ENCODE results near the gene KLHDC4. TPM values are rescaled to one million over a fixed set of nuclear protein-coding genes. Genes with fewer than 3 reads are reported as not detected.

Gene KLHDC4
- total and polyA plus RNA-seq, 4 donors, result 8.2 to 27.6 (median 14.2) TPM

DNA sequence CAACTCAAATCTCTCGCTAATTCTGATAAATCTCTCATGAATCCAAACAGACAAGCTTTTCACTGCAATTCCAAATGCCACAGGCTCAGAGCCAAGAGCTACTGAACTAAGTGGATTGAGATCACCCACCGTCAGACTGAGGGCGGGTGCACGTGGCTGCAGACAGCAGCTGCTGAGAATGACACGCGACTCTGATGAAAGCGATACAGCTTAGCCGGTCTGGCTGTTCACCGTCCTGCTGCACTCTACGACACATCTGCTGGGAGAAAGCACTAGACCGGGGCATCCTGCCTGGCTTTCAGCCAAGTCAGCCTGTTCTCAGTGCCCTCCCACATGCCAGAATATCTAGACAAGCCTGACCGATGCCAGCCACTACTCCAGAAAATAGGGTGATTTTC lies 42.6 kb downstream of the KLHDC4 start:
- WGBS, result 78% methylated on average over 12 of the region's 12 CpGs
- no peak overlapping the region for H3K27ac ChIP-seq (ENCODE audit: low read depth in 1 of 2, low read length in 2 of 2)
- H3K36me3 ChIP-seq (ENCODE audit: control insufficient read depth in 4 of 4, insufficient read depth in 3 of 4, low read depth in 1 of 4, low read length in 3 of 4), result peaks cover 0 to 15% (median 5%) of the 10 kb centered on the region in 4 donors
- no peak for TF ChIP-seq TAF1 (conservative IDR thresholded peaks at IDR 0.05)
- TF ChIP-seq, protein P1, sequence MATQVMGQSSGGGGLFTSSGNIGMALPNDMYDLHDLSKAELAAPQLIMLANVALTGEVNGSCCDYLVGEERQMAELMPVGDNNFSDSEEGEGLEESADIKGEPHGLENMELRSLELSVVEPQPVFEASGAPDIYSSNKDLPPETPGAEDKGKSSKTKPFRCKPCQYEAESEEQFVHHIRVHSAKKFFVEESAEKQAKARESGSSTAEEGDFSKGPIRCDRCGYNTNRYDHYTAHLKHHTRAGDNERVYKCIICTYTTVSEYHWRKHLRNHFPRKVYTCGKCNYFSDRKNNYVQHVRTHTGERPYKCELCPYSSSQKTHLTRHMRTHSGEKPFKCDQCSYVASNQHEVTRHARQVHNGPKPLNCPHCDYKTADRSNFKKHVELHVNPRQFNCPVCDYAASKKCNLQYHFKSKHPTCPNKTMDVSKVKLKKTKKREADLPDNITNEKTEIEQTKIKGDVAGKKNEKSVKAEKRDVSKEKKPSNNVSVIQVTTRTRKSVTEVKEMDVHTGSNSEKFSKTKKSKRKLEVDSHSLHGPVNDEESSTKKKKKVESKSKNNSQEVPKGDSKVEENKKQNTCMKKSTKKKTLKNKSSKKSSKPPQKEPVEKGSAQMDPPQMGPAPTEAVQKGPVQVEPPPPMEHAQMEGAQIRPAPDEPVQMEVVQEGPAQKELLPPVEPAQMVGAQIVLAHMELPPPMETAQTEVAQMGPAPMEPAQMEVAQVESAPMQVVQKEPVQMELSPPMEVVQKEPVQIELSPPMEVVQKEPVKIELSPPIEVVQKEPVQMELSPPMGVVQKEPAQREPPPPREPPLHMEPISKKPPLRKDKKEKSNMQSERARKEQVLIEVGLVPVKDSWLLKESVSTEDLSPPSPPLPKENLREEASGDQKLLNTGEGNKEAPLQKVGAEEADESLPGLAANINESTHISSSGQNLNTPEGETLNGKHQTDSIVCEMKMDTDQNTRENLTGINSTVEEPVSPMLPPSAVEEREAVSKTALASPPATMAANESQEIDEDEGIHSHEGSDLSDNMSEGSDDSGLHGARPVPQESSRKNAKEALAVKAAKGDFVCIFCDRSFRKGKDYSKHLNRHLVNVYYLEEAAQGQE (IDR thresholded peaks at IDR 0.05), result no peak
- TF ChIP-seq, protein P2, sequence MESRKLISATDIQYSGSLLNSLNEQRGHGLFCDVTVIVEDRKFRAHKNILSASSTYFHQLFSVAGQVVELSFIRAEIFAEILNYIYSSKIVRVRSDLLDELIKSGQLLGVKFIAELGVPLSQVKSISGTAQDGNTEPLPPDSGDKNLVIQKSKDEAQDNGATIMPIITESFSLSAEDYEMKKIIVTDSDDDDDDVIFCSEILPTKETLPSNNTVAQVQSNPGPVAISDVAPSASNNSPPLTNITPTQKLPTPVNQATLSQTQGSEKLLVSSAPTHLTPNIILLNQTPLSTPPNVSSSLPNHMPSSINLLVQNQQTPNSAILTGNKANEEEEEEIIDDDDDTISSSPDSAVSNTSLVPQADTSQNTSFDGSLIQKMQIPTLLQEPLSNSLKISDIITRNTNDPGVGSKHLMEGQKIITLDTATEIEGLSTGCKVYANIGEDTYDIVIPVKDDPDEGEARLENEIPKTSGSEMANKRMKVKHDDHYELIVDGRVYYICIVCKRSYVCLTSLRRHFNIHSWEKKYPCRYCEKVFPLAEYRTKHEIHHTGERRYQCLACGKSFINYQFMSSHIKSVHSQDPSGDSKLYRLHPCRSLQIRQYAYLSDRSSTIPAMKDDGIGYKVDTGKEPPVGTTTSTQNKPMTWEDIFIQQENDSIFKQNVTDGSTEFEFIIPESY (IDR thresholded peaks at IDR 0.05), result no peak
- TF ChIP-seq, protein P3, sequence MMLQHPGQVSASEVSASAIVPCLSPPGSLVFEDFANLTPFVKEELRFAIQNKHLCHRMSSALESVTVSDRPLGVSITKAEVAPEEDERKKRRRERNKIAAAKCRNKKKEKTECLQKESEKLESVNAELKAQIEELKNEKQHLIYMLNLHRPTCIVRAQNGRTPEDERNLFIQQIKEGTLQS (IDR thresholded peaks at IDR 0.05), result no peak
- no peak for TF ChIP-seq SP1 (IDR thresholded peaks at IDR 0.05)
- TF ChIP-seq FOXA2 (IDR thresholded peaks at IDR 0.05), result no peak
- no peak for TF ChIP-seq HNF4G (IDR thresholded peaks at IDR 0.05)
- TF ChIP-seq JUND (IDR thresholded peaks at IDR 0.05), result no peak
- no peak for TF ChIP-seq GABPA (IDR thresholded peaks at IDR 0.05 in 1 of 2, conservative IDR thresholded peaks at IDR 0.05 in 1 of 2)
- no peak for TF ChIP-seq HNF4A (conservative IDR thresholded peaks at IDR 0.05)
- no peak for DNase-seq (ENCODE audit: low spot score)
- H3K4me1 ChIP-seq (ENCODE audit: control insufficient read depth in 4 of 4, insufficient read depth in 4 of 4, low read length in 3 of 4), result no peaks in the 10 kb centered on the region
- H3K27me3 ChIP-seq (ENCODE audit: control insufficient read depth in 4 of 4, insufficient read depth in 4 of 4, low read length in 3 of 4), result no peaks in the 10 kb centered on the region
- H3K4me3 ChIP-seq (ENCODE audit: low read depth in 1 of 3, low read length in 3 of 3), result no peak overlapping the region
- no peaks in the 10 kb centered on the region for H3K9me3 ChIP-seq (ENCODE audit: control insufficient read depth in 4 of 4, low read length in 3 of 4)
- H3K9ac ChIP-seq (ENCODE audit: low read depth in 1 of 2, low read length in 2 of 2), result no peak overlapping the region

DNA sequence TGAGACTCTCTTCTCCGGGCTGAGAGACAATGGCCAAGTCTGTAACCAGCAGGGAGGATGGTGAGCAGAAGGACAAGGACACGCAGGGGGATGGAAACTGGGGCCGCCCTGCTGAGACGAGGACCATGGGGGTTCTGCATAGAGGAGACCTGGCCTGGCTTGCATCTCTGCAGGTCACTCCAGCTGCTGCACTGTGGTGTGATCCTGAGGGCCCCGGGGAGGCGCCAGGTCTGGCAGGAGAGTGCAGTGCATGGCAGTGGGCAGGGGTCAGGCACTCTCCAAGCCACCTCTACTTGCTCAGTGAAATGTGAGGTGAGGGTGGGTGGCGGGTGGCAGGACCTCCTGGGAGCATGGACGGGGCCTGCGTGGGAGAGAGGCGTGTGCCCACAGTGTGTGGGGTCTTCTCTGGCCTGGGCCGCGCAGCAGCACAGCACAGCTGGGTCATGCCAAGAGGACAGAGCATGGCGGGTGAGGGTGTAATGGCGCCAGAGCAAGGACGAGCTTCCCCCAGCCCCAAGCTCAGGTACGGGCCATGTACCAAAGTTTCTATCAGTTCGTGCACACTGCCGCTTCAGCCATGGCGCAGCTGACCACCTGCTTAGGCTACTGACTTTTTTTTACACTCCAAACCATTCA lies 43.1 kb downstream of the KLHDC4 start:
- TF ChIP-seq, protein P3 (IDR thresholded peaks at IDR 0.05), result no peak
- TF ChIP-seq JUND (IDR thresholded peaks at IDR 0.05) (no peak), RXRA (IDR thresholded peaks at IDR 0.05) (no peak), EGR1 (IDR thresholded peaks at IDR 0.05; ENCODE audit: low read depth in 2 of 2) (no peak), HNF4A (conservative IDR thresholded peaks at IDR 0.05) (no peak), SP1 (IDR thresholded peaks at IDR 0.05) (no peak), NR2F2 (IDR thresholded peaks at IDR 0.05) (no peak), HNF4G (IDR thresholded peaks at IDR 0.05) (no peak), TAF1 (conservative IDR thresholded peaks at IDR 0.05) (no peak), FOXA1 (IDR thresholded peaks at IDR 0.05) (no peak), GABPA (IDR thresholded peaks at IDR 0.05 in 1 of 2, conservative IDR thresholded peaks at IDR 0.05 in 1 of 2) (no peak)
- TF ChIP-seq, protein P2 (IDR thresholded peaks at IDR 0.05), result no peak
- TF ChIP-seq, protein P4, sequence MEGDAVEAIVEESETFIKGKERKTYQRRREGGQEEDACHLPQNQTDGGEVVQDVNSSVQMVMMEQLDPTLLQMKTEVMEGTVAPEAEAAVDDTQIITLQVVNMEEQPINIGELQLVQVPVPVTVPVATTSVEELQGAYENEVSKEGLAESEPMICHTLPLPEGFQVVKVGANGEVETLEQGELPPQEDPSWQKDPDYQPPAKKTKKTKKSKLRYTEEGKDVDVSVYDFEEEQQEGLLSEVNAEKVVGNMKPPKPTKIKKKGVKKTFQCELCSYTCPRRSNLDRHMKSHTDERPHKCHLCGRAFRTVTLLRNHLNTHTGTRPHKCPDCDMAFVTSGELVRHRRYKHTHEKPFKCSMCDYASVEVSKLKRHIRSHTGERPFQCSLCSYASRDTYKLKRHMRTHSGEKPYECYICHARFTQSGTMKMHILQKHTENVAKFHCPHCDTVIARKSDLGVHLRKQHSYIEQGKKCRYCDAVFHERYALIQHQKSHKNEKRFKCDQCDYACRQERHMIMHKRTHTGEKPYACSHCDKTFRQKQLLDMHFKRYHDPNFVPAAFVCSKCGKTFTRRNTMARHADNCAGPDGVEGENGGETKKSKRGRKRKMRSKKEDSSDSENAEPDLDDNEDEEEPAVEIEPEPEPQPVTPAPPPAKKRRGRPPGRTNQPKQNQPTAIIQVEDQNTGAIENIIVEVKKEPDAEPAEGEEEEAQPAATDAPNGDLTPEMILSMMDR (IDR thresholded peaks at IDR 0.05; ENCODE audit: low read depth, low read length, missing input control), result no peak
- 99% methylated on average over 19 of the region's 19 CpGs for WGBS
- DNase-seq (ENCODE audit: low spot score), result no peak
- Histone ChIP-seq H3K36me3 (ENCODE audit: control insufficient read depth in 4 of 4, insufficient read depth in 3 of 4, low read depth in 1 of 4, low read length in 3 of 4) (peaks cover 0 to 13% (median 5%) of the 10 kb centered on the region in 4 donors), H3K4me1 (ENCODE audit: control insufficient read depth in 4 of 4, insufficient read depth in 4 of 4, low read length in 3 of 4) (no peaks in the 10 kb centered on the region), H3K27me3 (ENCODE audit: control insufficient read depth in 4 of 4, insufficient read depth in 4 of 4, low read length in 3 of 4) (no peaks in the 10 kb centered on the region), H3K4me3 (ENCODE audit: low read depth in 1 of 3, low read length in 3 of 3) (no peak overlapping the region), H3K9me3 (ENCODE audit: control insufficient read depth in 4 of 4, low read length in 3 of 4) (no peaks in the 10 kb centered on the region), H3K9ac (ENCODE audit: low read depth in 1 of 2, low read length in 2 of 2) (no peak overlapping the region), H3K27ac (ENCODE audit: low read depth in 1 of 2, low read length in 2 of 2) (no peak overlapping the region)

Measured in liver (tissue), 9 donors.